GM10248 (cell line): ENCODE measurements around the gene NUPR1.

ENCODE experiments used
- CTCF ChIA-PET: fragments of 300-600 bp; sonication (Branson Sonifier 250); formaldehyde crosslinking; extraction: SDS; loops from one replicate; lab custom pipeline; 2021; ENCODE audit warnings: antibody characterized with exemption; lab: Yijun Ruan, JAX
- POLR2A ChIA-PET: fragments of 350-650 bp; sonication (Branson Sonifier 250); formaldehyde crosslinking; extraction: SDS; loops from one replicate; lab custom pipeline; 2020; ENCODE audit warnings: antibody characterized with exemption; lab: Yijun Ruan, JAX
- DNase-seq: peaks from one replicate; pipeline ENCODE4 v3.0.0; 2012; ENCODE audit errors: extremely low spot score
- TF ChIP-seq, protein P1 (sequence below): IDR thresholded peaks from 2 replicates; pipeline ENCODE4 v1.5.1; 2012; ENCODE audit warnings: mild to moderate bottlenecking, low read depth; ENCODE audit errors: extremely low read depth, missing control alignments, control extremely low read depth

Gene NUPR1, protein sequence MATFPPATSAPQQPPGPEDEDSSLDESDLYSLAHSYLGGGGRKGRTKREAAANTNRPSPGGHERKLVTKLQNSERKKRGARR

DNA sequence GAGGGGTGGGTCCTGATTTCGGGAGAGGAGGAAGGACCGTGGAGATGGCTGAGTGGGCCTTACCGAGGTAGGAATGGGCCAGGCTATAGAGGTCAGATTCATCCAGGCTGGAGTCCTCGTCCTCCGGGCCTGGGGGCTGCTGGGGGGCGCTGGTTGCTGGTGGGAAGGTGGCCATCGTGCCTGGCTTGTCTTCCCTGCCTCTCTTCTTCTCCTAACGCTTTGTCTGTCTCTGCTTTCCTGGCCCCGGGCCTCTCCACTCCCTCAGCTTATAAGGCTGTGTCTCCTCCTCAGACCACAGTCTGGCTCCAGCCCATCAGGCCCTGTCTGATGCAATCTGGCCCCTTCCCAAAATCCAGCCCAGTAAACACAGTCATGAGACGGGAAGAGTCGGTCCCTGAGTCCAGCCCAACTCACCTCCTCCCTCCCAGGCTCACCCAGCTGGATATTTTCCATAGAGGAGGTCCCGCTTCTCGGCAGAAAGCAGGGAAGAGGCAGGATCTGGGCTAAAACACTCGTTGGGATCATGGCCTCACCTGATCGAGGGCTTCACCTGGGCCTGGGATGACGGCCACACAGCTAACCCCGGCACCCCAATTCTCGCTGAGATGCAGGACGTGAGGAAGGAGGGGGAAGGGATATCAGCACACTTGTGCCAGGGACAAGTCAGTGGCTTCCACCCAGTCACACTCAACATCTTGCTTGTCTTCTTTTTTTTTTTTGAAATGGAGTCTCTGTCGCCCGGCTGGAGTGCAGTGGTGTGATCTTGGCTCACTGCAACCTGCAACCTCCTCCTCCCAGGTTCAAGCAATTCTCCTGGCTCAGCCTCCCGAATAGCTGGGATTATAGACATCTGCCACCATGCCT lies at the start of gene NUPR1:
Gene NUPR1 (minus strand): TSS at position 242 of the 864 bp plus-strand sequence. CDS start 67 bp downstream, at position 175.
- TF ChIP-seq, protein P1, sequence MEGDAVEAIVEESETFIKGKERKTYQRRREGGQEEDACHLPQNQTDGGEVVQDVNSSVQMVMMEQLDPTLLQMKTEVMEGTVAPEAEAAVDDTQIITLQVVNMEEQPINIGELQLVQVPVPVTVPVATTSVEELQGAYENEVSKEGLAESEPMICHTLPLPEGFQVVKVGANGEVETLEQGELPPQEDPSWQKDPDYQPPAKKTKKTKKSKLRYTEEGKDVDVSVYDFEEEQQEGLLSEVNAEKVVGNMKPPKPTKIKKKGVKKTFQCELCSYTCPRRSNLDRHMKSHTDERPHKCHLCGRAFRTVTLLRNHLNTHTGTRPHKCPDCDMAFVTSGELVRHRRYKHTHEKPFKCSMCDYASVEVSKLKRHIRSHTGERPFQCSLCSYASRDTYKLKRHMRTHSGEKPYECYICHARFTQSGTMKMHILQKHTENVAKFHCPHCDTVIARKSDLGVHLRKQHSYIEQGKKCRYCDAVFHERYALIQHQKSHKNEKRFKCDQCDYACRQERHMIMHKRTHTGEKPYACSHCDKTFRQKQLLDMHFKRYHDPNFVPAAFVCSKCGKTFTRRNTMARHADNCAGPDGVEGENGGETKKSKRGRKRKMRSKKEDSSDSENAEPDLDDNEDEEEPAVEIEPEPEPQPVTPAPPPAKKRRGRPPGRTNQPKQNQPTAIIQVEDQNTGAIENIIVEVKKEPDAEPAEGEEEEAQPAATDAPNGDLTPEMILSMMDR, result no peak
- ChIA-PET CTCF (no interaction called here), POLR2A (no interaction called here)
- no peak for DNase-seq

DNA sequence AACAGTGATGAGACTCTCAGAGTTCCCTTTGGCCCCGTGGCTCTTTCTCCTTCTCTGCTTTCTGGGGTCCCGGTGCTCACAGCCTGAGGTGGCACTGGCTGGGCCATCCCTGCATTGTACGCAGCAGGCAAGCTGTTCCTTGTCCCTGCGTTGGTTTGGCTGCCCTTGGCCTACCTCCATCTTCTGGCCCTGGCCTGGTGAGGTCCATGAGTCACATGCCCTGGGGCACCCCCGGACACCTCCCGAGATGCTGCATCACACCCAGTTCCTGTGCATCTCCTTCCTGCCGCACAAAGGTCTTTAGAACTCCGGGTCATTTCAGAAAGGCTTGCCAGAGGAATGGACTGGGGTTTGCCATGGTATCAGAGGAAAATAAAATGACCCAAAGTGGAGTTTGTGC lies 48.6 kb upstream of the NUPR1 start:
- DNase-seq, result no peak
- POLR2A ChIA-PET, result no interaction called here
- TF ChIP-seq, protein P1, result no peak
- CTCF ChIA-PET, result no interaction called here

DNA sequence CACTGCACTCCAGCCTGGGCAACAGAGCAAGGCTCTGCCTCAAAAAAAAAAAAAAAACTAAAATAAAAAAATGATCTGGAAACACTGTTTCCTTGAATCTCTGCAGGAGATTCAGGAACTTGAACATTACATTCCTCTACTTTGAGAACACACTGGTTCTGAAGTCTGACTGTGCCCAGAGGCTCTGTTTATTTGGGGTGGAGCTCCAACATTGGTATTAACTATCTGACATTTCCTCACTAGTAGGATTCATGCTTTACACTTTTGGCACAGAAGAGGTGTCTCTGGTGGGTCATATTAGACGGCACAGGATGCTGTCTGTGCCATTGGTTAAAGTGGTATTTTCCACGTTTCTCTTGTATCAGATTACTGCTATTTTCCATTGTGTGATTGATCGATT lies 47.7 kb upstream of the NUPR1 start:
- DNase-seq, result no peak
- CTCF ChIA-PET, result no interaction called here
- POLR2A ChIA-PET, result no interaction called here
- TF ChIP-seq, protein P1, result no peak

DNA sequence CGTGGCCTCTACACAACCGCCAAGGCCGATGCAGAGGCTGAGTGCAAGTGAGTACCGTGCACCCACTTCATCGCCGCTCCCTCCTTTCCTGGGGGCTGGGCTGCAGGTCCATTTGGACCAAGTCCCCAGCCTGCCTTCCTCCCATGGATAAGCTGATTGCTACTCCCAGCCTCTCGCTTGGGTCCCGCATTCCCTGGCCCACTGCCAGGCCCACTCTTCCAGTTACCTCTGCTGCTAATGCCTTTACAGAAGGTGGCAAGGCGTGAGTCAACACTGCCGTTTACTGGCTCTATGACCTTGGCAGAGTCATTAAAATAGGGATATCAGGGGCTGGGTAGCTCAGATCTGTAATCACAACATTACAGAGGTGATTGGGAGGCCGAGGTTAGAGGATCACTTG lies 46.9 kb upstream of the NUPR1 start:
- DNase-seq, result no peak
- ChIA-PET CTCF (no interaction called here), POLR2A (no interaction called here)
- TF ChIP-seq, protein P1, result no peak

DNA sequence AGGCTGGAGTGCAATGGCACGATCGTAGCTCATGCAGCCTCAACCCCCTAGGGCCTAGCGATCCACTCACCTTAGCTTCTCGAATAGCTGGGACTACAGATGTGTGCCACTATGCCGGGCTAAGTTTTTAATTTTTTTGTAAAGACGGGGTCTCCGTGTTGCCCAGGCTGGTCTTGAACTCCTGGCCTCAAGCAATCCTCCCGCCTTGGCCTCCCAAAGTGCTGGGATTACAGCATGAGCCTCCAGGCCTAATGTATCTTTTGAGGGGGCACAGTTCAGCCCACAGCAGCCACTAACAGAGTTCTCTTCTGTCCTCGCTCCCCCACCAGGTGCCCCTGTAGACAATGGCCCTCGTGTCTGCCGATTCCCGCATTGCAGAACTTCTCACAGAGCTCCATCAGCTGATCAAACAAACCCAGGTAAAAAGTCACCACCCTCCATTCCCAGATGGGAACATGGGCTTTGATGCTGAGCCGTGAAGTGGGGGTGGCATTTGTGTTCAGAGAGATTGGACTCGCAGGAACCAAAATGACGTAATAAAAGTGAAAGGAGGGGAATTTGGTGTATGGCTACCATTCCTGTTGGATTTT lies 42.0 kb upstream of the NUPR1 start:
- TF ChIP-seq, protein P1, result no peak
- ChIA-PET POLR2A (no interaction called here), CTCF (interaction anchor here (1.3 to 2.0 kb wide), 2 partner anchors 9 to 35 kb away, joined by 4 read pairs; no protein-coding TSS in a partner anchor)
- DNase-seq, result no peak

DNA sequence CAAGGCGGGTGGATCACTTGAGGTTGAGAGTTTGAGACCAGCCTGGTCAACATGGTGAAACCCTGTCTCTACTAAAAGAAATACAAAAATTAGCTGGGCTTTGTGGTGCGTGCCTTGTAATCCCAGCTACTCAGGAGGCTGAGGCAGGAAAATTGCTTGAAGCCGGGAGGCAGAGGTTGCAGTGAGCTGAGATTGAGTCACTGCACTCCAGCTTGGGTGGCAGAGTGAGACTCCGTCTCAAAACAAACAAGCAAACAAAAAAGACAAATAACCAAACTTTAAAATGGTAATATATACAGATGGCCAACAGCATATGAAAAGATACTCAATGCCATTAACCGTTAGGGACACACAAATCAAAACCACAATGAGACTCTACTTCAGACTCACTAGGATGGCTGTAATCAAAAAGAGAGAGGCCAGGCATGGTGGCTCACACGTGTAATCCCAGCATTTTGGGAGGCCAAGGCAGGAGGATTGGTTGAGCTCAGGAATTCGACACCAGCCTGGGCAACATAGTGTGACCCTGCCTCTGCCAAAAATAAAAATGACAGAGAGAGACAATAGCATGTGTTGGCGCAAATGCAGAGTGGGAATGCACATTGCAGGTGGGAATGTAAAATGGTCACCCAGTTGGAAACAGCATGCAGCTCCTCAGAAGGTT lies 36.8 kb upstream of the NUPR1 start:
- CTCF ChIA-PET, result no interaction called here
- no peak for DNase-seq
- TF ChIP-seq, protein P1, result no peak
- POLR2A ChIA-PET, result no interaction called here
